Calu3 (cell line): ENCODE results near the gene BIVM. TPM values are rescaled to one million over a fixed set of nuclear protein-coding genes. Genes with fewer than 3 reads are reported as not detected.

Experiments used
- BruUV-seq: library from RNA; stranded (reverse); fragments of 400-500 nt; replicated peaks from 2 replicates; lab custom pipeline; 2021; lab: Mats Ljungman, UMichigan
- CTCF ChIA-PET: fragments of 300-600 bp; sonication (Branson Sonifier 250); formaldehyde crosslinking; loops from one replicate; lab custom pipeline; 2022; ENCODE audit warnings: antibody characterized with exemption; lab: Charles Lee
- DNase-seq: peaks from one replicate; pipeline ENCODE4 v3.0.0; 2022
- H3K27ac Mint-ChIP-seq: one replicate; pipeline ENCODE4 v1.8.0; 2022; ENCODE audit warnings: mixed read lengths; ENCODE audit not compliant: unreplicated experiment
- H3K27me3 Mint-ChIP-seq: one replicate; pipeline ENCODE4 v1.8.0; 2022; ENCODE audit warnings: mixed read lengths; ENCODE audit not compliant: unreplicated experiment
- H3K36me3 Mint-ChIP-seq: one replicate; pipeline ENCODE4 v1.8.0; 2022; ENCODE audit warnings: mild to moderate bottlenecking, moderate library complexity, mixed read lengths; ENCODE audit not compliant: insufficient read depth, unreplicated experiment
- H3K4me1 Mint-ChIP-seq: one replicate; pipeline ENCODE4 v1.8.0; 2022; ENCODE audit warnings: mild to moderate bottlenecking, low read depth, mixed read lengths; ENCODE audit not compliant: unreplicated experiment
- H3K4me3 Mint-ChIP-seq: one replicate; pipeline ENCODE4 v1.8.0; 2022; ENCODE audit warnings: mild to moderate bottlenecking, low read depth, moderate library complexity, mixed read lengths; ENCODE audit not compliant: unreplicated experiment
- H3K9me3 Mint-ChIP-seq: one replicate; pipeline ENCODE4 v1.8.0; 2022; ENCODE audit warnings: low read depth, mixed read lengths; ENCODE audit not compliant: unreplicated experiment
- CTCF ChIP-seq: fragments of 200-600 bp; IDR thresholded peaks from one replicate; pipeline ENCODE4 v1.8.0; 2022; ENCODE audit warnings: antibody characterized with exemption; ENCODE audit not compliant: unreplicated experiment
- intact Hi-C: fragments of 100-400 bp; cut with micrococcal nuclease; formaldehyde crosslinking; loops from one replicate; pipeline ENCODE4 v1.10.0; 2022; ENCODE audit not compliant: unreplicated experiment
- total RNA-seq: library from RNA; stranded (reverse); gene quantifications from 2 replicates; pipeline ENCODE4 v1.2.3, GENCODE V29; 2022

BIVM gene
- total RNA-seq, 1 experiment from 2014 or later: 12.6 TPM

- Mint-ChIP-seq H3K9me3 (no peaks in the 10 kb centered on the region), H3K4me1 (peaks cover 18% of the 10 kb centered on the region), H3K4me3 (peak overlapping the region; percentile 40), H3K36me3 (no peaks in the 10 kb centered on the region), H3K27me3 (no peaks in the 10 kb centered on the region), H3K27ac (peak overlapping the region; percentile 52)
- intact Hi-C loops: no loop called here
- TF ChIP-seq CTCF: no peak
- no peak for DNase-seq
- no TSS peak for BruUV-seq
- CTCF ChIA-PET: no interaction called here
Measured at GRCh38 chr13:102817907-102818306, 19.0 kb downstream of the BIVM start.

- BruUV-seq: no TSS peak
Measured at GRCh38 chr13:102825400-102825799, 26.5 kb downstream of the BIVM start.

GRCh38 chr13:102825921-102826706, 27.2 kb downstream of the BIVM start:
- no peaks in the 10 kb centered on the region for H3K27me3 Mint-ChIP-seq
- H3K36me3 Mint-ChIP-seq: no peaks in the 10 kb centered on the region
- no peak for TF ChIP-seq CTCF
- CTCF ChIA-PET: no interaction called here
- H3K27ac Mint-ChIP-seq: no peak overlapping the region
- DNase-seq: no peak
- intact Hi-C loops: no loop called here
- no TSS peak for BruUV-seq
- H3K4me3 Mint-ChIP-seq: no peak overlapping the region
- no peaks in the 10 kb centered on the region for H3K9me3 Mint-ChIP-seq
- H3K4me1 Mint-ChIP-seq: peaks cover 9% of the 10 kb centered on the region

More at GRCh38 chr13:102825400-102825799, 26.5 kb downstream of the BIVM start:
- Mint-ChIP-seq H3K9me3 (no peaks in the 10 kb centered on the region), H3K27ac (no peak overlapping the region), H3K4me3 (no peak overlapping the region), H3K36me3 (no peaks in the 10 kb centered on the region), H3K27me3 (no peaks in the 10 kb centered on the region), H3K4me1 (peaks cover 9% of the 10 kb centered on the region)
- no peak for TF ChIP-seq CTCF
- DNase-seq: no peak
- intact Hi-C loops: no loop called here
- CTCF ChIA-PET: no interaction called here

- H3K4me1 Mint-ChIP-seq: peaks cover 9% of the 10 kb centered on the region
- H3K4me3 Mint-ChIP-seq: no peak overlapping the region
- no peak for DNase-seq
- no peak overlapping the region for H3K27ac Mint-ChIP-seq
- CTCF ChIA-PET: no interaction called here
- H3K27me3 Mint-ChIP-seq: no peaks in the 10 kb centered on the region
- intact Hi-C loops: no loop called here
- H3K36me3 Mint-ChIP-seq: no peaks in the 10 kb centered on the region
- no TSS peak for BruUV-seq
- TF ChIP-seq CTCF: no peak
- no peaks in the 10 kb centered on the region for H3K9me3 Mint-ChIP-seq
Measured at GRCh38 chr13:102830646-102831045, 31.7 kb downstream of the BIVM start.
